ENCODE results near the gene PIK3C2G. TPM values are rescaled to one million over a fixed set of nuclear protein-coding genes. Genes with fewer than 3 reads are reported as not detected.

Gene PIK3C2G
- total and polyA plus RNA-seq, 10 of the 15 experiments (the other 5 are each of a cell fraction or from before 2014, with no cell fraction given), result not detected

GRCh38 chr12:18589316-18589715, 328.0 kb downstream of the PIK3C2G start:
- ChIA-PET RAD21 (ENCODE audit: unreplicated experiment) (no interaction called here), POLR2A (no interaction called here), CTCF (no interaction called here), SMC1A (ENCODE audit: uncharacterized antibody, unreplicated experiment) (no interaction called here)
- H3K9me3 ChIP-seq (replicated peaks; ENCODE audit: control insufficient read depth, insufficient read depth, low read length), result no peaks in the 10 kb centered on the region
- H3K9ac ChIP-seq (ENCODE audit: control insufficient read depth, insufficient read depth, low read length), result no peak overlapping the region
- intact Hi-C loops (cut with micrococcal nuclease; ENCODE audit: unreplicated experiment), result no loop called here
- no peak for DNase-seq (ENCODE audit: low read depth, low spot score)
- in situ Hi-C loops (cut with MboI), result no loop called here
- H3K4me2 ChIP-seq (ENCODE audit: control insufficient read depth, insufficient read depth), result no peak overlapping the region
- no peak overlapping the region for H3K4me3 ChIP-seq
- no peaks in the 10 kb centered on the region for H3K79me2 ChIP-seq (ENCODE audit: control insufficient read depth, insufficient read depth, low read length)
- no TSS peak for BruUV-seq (replicated peaks)
- no peak for ATAC-seq
- H3K27me3 ChIP-seq (replicated peaks in 1 of 2; ENCODE audit: control insufficient read depth in 2 of 2, insufficient read depth in 2 of 2, low read length in 1 of 2), result no peaks in the 10 kb centered on the region
- H3K36me3 ChIP-seq (ENCODE audit: control insufficient read depth in 2 of 2, insufficient read depth in 2 of 2, low read length in 1 of 2), result no peaks in the 10 kb centered on the region
- H2AFZ ChIP-seq (ENCODE audit: control insufficient read depth, low read depth, low read length), result no peak overlapping the region
- no peaks in the 10 kb centered on the region for H3K4me1 ChIP-seq (ENCODE audit: control insufficient read depth, insufficient read depth, low read length)
- H3K27ac ChIP-seq (ENCODE audit: control insufficient read depth, insufficient read depth), result no peak overlapping the region
- no peaks in the 10 kb centered on the region for H4K20me1 ChIP-seq (ENCODE audit: control insufficient read depth, insufficient read depth)
- no peak for FAIRE-seq
- no peak for TF ChIP-seq ZNF622 (IDR thresholded peaks at IDR 0.05)
- TF ChIP-seq IKZF2 (IDR thresholded peaks at IDR 0.05), result no peak
- no peak for TF ChIP-seq TBL1XR1 (IDR thresholded peaks at IDR 0.05; ENCODE audit: low read depth, low read length)
- TF ChIP-seq SMAD1 (IDR thresholded peaks at IDR 0.05; ENCODE audit: low read depth, partially characterized antibody), result no peak
- no peak for TF ChIP-seq MTA3 (IDR thresholded peaks at IDR 0.05; ENCODE audit: borderline replicate concordance, low read length)
- no peak for TF ChIP-seq EZH2 (IDR thresholded peaks at IDR 0.05; ENCODE audit: borderline replicate concordance, control insufficient read depth, low read depth, low read length)
- TF ChIP-seq PAX8 (IDR thresholded peaks at IDR 0.05), result no peak
- TF ChIP-seq ZNF687 (IDR thresholded peaks at IDR 0.05), result no peak
- no peak for TF ChIP-seq CUX1 (IDR thresholded peaks at IDR 0.05; ENCODE audit: insufficient replicate concordance, low read depth, low read length)
- TF ChIP-seq BCLAF1 (IDR thresholded peaks at IDR 0.05), result no peak
- TF ChIP-seq BCL11A (IDR thresholded peaks at IDR 0.05; ENCODE audit: low read depth, low read length), result no peak
- TF ChIP-seq HDAC6 (IDR thresholded peaks at IDR 0.05; ENCODE audit: unreplicated experiment), result no peak
- TF ChIP-seq ASH2L (IDR thresholded peaks at IDR 0.05; ENCODE audit: borderline replicate concordance, low read depth), result no peak
- TF ChIP-seq SIN3A (IDR thresholded peaks at IDR 0.05; ENCODE audit: low read depth, low read length), result no peak
- TF ChIP-seq CBFB (IDR thresholded peaks at IDR 0.05; ENCODE audit: low read depth), result no peak

All from GM12878 (cell line).